A549 (cell line): ENCODE measurements around the gene CAPSL. TPM values are rescaled to one million over a fixed set of nuclear protein-coding genes. Genes with fewer than 3 reads are reported as not detected.

Source experiments
- ATAC-seq, 2 experiments: fragments of 200-7000 bp in 1 of 2; fragments of >200 bp in 1 of 2; cut with Nextera tagmentation in 1 of 2; cut with Tn5 transposase in 1 of 2; 3 replicates each; pipeline versions ENCODE4 v1.8.0 to v1.9.1; 2018 to 2020; ENCODE audit warnings: mild to moderate bottlenecking in 1 of 2, moderate library complexity in 1 of 2
- CTCF ChIA-PET: fragments of 300-600 bp; sonication (Branson Sonifier 250); formaldehyde crosslinking; extraction: SDS; loops from one replicate; lab custom pipeline; 2021; ENCODE audit warnings: antibody characterized with exemption, inconsistent platforms; lab: Yijun Ruan, JAX
- POLR2A ChIA-PET: fragments of 350-600 bp; formaldehyde crosslinking; extraction: SDS; loops from one replicate; lab custom pipeline; 2021; ENCODE audit warnings: antibody characterized with exemption, inconsistent platforms; lab: Yijun Ruan, JAX
- DNase-seq, 2 experiments: peaks; one replicate each; pipeline versions ENCODE4 v3.0.0 to v3.0.0-alpha.2; 2011 to 2016; ENCODE audit warnings: low read depth in 1 of 2, low spot score in 1 of 2
- FAIRE-seq: peaks from 2 replicates; lab custom pipeline; 2011; peaks lifted over from hg19 to GRCh38; lab: Jason Lieb, UNC
- H3K27ac ChIP-seq, 2 experiments: fragments of >200 bp; sonication (Bioruptor Twin); formaldehyde crosslinking; 3 replicates each; pipeline ENCODE4 v1.5.1; 2016 to 2017
- H3K4me1 ChIP-seq: fragments of >200 bp; sonication (Bioruptor Twin); formaldehyde crosslinking; 3 replicates; pipeline ENCODE4 v1.6.1; 2016
- H3K4me2 ChIP-seq: fragments of >200 bp; sonication (Bioruptor Twin); formaldehyde crosslinking; 3 replicates; pipeline ENCODE4 v1.6.1; 2016
- H3K4me3 ChIP-seq: fragments of >200 bp; sonication (Bioruptor Twin); formaldehyde crosslinking; 3 replicates; pipeline ENCODE4 v1.5.1; 2016
- H3K9me3 ChIP-seq: fragments of >200 bp; sonication (Bioruptor Twin); formaldehyde crosslinking; 3 replicates; pipeline ENCODE4 v1.6.1; 2016
- BHLHE40 ChIP-seq: IDR thresholded peaks from 2 replicates; pipeline ENCODE4 v1.6.1; 2012; ENCODE audit warnings: low read depth, low read length, inconsistent platforms
- CBX2 ChIP-seq: fragments of 200-600 bp; sonication (generic); IDR thresholded peaks from 2 replicates; pipeline ENCODE4 v1.6.1; 2016; ENCODE audit warnings: low read depth, mild to moderate bottlenecking, borderline replicate concordance
- CEBPB ChIP-seq, 2 experiments: fragments of >200 bp in 1 of 2; sonication (Bioruptor Twin) in 1 of 2; formaldehyde crosslinking in 1 of 2; IDR thresholded peaks; 2 replicates each; pipeline ENCODE4 v1.6.1; 2012 to 2016
- CHD2 ChIP-seq: fragments of 150-350 bp; IDR thresholded peaks from 2 replicates; pipeline ENCODE4 v1.6.1; 2014; ENCODE audit warnings: low read length; ENCODE audit not compliant: partially characterized antibody
- EP300 ChIP-seq, 2 experiments: fragments of >200 bp; sonication (Bioruptor Twin); formaldehyde crosslinking; IDR thresholded peaks; 2 replicates in 1 of 2; 3 replicates in 1 of 2; pipeline ENCODE4 v1.6.1; 2016 to 2017
- ESRRA ChIP-seq: fragments of 150-350 bp; IDR thresholded peaks from 2 replicates; pipeline ENCODE4 v1.6.1; 2014; ENCODE audit warnings: mild to moderate bottlenecking, low read length, borderline replicate concordance
- FOSB ChIP-seq: fragments of 250-450 bp; sonication (Bioruptor Pico); IDR thresholded peaks from 2 replicates; pipeline ENCODE4 v1.5.0; 2020; ENCODE audit warnings: mild to moderate bottlenecking, moderate library complexity
- FOXS1 ChIP-seq: fragments of 250-450 bp; sonication (Bioruptor Pico); IDR thresholded peaks from 2 replicates; pipeline ENCODE4 v1.5.0; 2020; ENCODE audit warnings: mild to moderate bottlenecking, moderate library complexity
- HDAC2 ChIP-seq: fragments of 200-600 bp; sonication (generic); IDR thresholded peaks from 2 replicates; pipeline ENCODE4 v1.6.1; 2016
- HOXA7 ChIP-seq: fragments of 250-450 bp; sonication (Bioruptor Pico); IDR thresholded peaks from 2 replicates; pipeline ENCODE4 v1.5.0; 2020; ENCODE audit warnings: mild to moderate bottlenecking, moderate library complexity
- HOXB13 ChIP-seq: fragments of 250-450 bp; sonication (Bioruptor Pico); IDR thresholded peaks from 2 replicates; pipeline ENCODE4 v1.5.0; 2020; ENCODE audit warnings: low read depth, mild to moderate bottlenecking, moderate library complexity
- KDM1A ChIP-seq: fragments of 200-600 bp; sonication (generic); IDR thresholded peaks from 2 replicates; pipeline ENCODE4 v1.6.1; 2016; ENCODE audit warnings: low read depth, mild to moderate bottlenecking
- MAZ ChIP-seq: fragments of 150-350 bp; IDR thresholded peaks from 2 replicates; pipeline ENCODE4 v1.6.1; 2014; ENCODE audit warnings: antibody characterized with exemption, low read depth, low read length, borderline replicate concordance
- NFE2L2 ChIP-seq: fragments of 150-350 bp; conservative IDR thresholded peaks from 2 replicates; pipeline ENCODE4 v1.6.1; 2014; ENCODE audit warnings: low read length
- NPAS2 ChIP-seq: fragments of 250-450 bp; sonication (Bioruptor Pico); IDR thresholded peaks from 2 replicates; pipeline ENCODE4 v1.8.0; 2022; ENCODE audit warnings: mild to moderate bottlenecking, moderate library complexity, borderline replicate concordance
- PHF8 ChIP-seq: fragments of 200-600 bp; sonication (generic); IDR thresholded peaks from 2 replicates; pipeline ENCODE4 v1.6.1; 2016; ENCODE audit warnings: low read depth, mild to moderate bottlenecking, antibody characterized with exemption, moderate library complexity, borderline replicate concordance
- RAD21 ChIP-seq, 2 experiments: fragments of >200 bp in 1 of 2; sonication (Bioruptor Twin) in 1 of 2; formaldehyde crosslinking in 1 of 2; IDR thresholded peaks in 1 of 2; conservative IDR thresholded peaks in 1 of 2; 2 replicates in 1 of 2; 3 replicates in 1 of 2; pipeline ENCODE4 v1.6.1; 2012 to 2018; ENCODE audit warnings: inconsistent platforms in 1 of 2
- RARB ChIP-seq: fragments of 250-450 bp; sonication (Bioruptor Pico); IDR thresholded peaks from 2 replicates; pipeline ENCODE4 v1.8.0; 2021; ENCODE audit warnings: mild to moderate bottlenecking, moderate library complexity
- RCOR1 ChIP-seq: fragments of 150-350 bp; IDR thresholded peaks from 2 replicates; pipeline ENCODE4 v1.6.1; 2014; ENCODE audit warnings: antibody characterized with exemption, low read length, low read depth
- TP53 ChIP-seq: fragments of 250-450 bp; sonication (Bioruptor Pico); IDR thresholded peaks from 2 replicates; pipeline ENCODE4 v1.5.0; 2021; ENCODE audit warnings: mild to moderate bottlenecking, moderate library complexity
- ZNF302 ChIP-seq: fragments of 250-450 bp; sonication (Bioruptor Pico); IDR thresholded peaks from 2 replicates; pipeline ENCODE4 v1.9.0; 2021; ENCODE audit warnings: inconsistent platforms, mild to moderate bottlenecking, moderate library complexity
- WGBS: methylation state at CpG from one replicate; pipeline ENCODE4 v1.1.6; 2017; ENCODE audit errors: missing lambda C conversion rate; 5-methylcytosine and 5-hydroxymethylcytosine counted together
- polyA plus RNA-seq, 4 experiments: library from polyadenylated mRNA; depleted of rRNA in 3 of 4; stranded (reverse); fragments of >200 nt; fragmentation: RNase III in 1 of 4; extraction: RNeasy Plus Mini Kit Qiagen cat#74134 plus additional on column Dnase treatment in 1 of 4; gene quantifications; 2 replicates in 3 of 4; 3 replicates in 1 of 4; pipeline ENCODE4 v1.2.3, GENCODE V29; 2011 to 2017
- TF ChIP-seq, protein P1 (sequence below): IDR thresholded peaks from 2 replicates; pipeline ENCODE4 v1.6.1; 2012
- TF ChIP-seq, protein P2 (sequence below): fragments of 150-350 bp; IDR thresholded peaks from 2 replicates; pipeline ENCODE4 v1.6.1; 2014; ENCODE audit warnings: low read depth, mild to moderate bottlenecking, low read length
- TF ChIP-seq, protein P3 (sequence below): fragments of 250-450 bp; sonication (Bioruptor Pico); IDR thresholded peaks from 2 replicates; pipeline ENCODE4 v1.5.0; 2020; ENCODE audit warnings: low read depth, mild to moderate bottlenecking, moderate library complexity

The CAPSL gene
- polyA plus RNA-seq, 2 of the 4 experiments (the other 2 are of a cell fraction): not detected

DNA sequence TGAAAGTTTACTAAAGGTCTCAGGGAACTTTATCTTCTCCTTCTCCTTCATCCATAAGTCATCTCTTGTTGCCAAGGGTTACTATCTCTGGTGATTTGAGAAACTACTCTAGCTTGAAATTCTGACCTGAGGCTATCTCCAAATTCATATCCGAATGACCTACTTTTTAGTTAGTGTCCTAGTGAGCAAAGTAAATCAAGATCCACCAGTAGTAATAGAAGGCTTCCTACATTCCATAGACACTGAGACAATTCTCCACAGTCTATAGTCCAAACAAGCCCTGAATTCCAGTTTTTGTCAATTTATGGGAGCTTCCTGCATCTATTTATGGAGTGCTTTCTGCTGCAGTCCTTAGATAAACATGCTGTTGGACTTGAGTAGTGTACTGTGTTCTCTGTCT lies 76.7 kb downstream of the CAPSL start:
- H3K4me3 ChIP-seq: no peak overlapping the region
- 55% methylated on average over 1 of the region's 1 CpG for WGBS
- DNase-seq (no peak), ATAC-seq (no peak), FAIRE-seq (no peak)
- CTCF ChIA-PET: no interaction called here
- H3K9me3 ChIP-seq: no peaks in the 10 kb centered on the region
- POLR2A ChIA-PET: no interaction called here
- TF ChIP-seq, protein P1, sequence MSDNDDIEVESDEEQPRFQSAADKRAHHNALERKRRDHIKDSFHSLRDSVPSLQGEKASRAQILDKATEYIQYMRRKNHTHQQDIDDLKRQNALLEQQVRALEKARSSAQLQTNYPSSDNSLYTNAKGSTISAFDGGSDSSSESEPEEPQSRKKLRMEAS: no peak
- TF ChIP-seq CHD2: no peak
- no peak for TF ChIP-seq ESRRA
- H3K27ac ChIP-seq: no peak overlapping the region
- no peak overlapping the region for H3K4me2 ChIP-seq
- H3K4me1 ChIP-seq: 0 out of 3 replicates have a peak, but pooled peaks cover 13% of the 10 kb centered on the region

DNA sequence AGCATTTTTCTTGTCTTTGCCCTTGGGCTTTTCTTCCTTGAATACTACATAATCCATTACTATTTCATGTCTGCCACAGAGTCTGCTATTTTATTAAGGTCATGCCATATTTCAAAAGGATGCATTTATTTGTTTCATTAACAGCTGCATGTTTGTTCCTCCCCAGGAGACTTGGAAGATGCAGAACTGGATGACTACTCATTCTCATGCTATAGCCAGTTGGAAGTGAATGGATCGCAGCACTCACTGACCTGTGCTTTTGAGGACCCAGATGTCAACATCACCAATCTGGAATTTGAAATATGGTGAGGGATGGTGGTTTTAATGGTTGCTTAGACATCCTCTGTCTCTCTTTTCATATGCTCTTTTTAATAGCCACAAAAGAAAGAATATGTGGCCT lies 77.7 kb downstream of the CAPSL start:
- no peak overlapping the region for H3K4me2 ChIP-seq
- DNase-seq (no peak), FAIRE-seq (no peak), ATAC-seq (no peak)
- 0 out of 3 replicates have a peak, but pooled peaks cover 14% of the 10 kb centered on the region for H3K4me1 ChIP-seq
- POLR2A ChIA-PET: no interaction called here
- TF ChIP-seq RARB (CRISPR knock-in tag): no peak
- TF ChIP-seq PHF8: no peak
- no peak for TF ChIP-seq FOSB (CRISPR knock-in tag)
- no peak for TF ChIP-seq CBX2
- no peak for TF ChIP-seq RCOR1
- no peak for TF ChIP-seq FOXS1
- TF ChIP-seq HOXA7 (CRISPR knock-in tag): no peak
- no peak for TF ChIP-seq CEBPB (IDR thresholded peaks at IDR 0.05)
- TF ChIP-seq, protein P2, sequence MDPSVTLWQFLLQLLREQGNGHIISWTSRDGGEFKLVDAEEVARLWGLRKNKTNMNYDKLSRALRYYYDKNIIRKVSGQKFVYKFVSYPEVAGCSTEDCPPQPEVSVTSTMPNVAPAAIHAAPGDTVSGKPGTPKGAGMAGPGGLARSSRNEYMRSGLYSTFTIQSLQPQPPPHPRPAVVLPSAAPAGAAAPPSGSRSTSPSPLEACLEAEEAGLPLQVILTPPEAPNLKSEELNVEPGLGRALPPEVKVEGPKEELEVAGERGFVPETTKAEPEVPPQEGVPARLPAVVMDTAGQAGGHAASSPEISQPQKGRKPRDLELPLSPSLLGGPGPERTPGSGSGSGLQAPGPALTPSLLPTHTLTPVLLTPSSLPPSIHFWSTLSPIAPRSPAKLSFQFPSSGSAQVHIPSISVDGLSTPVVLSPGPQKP: no peak
- no peak for TF ChIP-seq EP300 (IDR thresholded peaks at IDR 0.05)
- TF ChIP-seq NFE2L2: no peak
- TF ChIP-seq, protein P1: no peak
- TF ChIP-seq HDAC2: no peak
- no peak for TF ChIP-seq ZNF302 (CRISPR knock-in tag)
- TF ChIP-seq, protein P3, sequence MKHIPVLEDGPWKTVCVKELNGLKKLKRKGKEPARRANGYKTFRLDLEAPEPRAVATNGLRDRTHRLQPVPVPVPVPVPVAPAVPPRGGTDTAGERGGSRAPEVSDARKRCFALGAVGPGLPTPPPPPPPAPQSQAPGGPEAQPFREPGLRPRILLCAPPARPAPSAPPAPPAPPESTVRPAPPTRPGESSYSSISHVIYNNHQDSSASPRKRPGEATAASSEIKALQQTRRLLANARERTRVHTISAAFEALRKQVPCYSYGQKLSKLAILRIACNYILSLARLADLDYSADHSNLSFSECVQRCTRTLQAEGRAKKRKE (CRISPR knock-in tag): no peak
- TF ChIP-seq NPAS2 (CRISPR knock-in tag): no peak
- no peak for TF ChIP-seq RAD21 (conservative IDR thresholded peaks at IDR 0.05 in 1 of 2, IDR thresholded peaks at IDR 0.05 in 1 of 2)
- no peak for TF ChIP-seq BHLHE40
- no peak for TF ChIP-seq MAZ
- no peaks in the 10 kb centered on the region for H3K9me3 ChIP-seq
- CTCF ChIA-PET: interaction anchor here (1.1 kb wide), 1 partner anchor 10 kb away, joined by 3 read pairs; no protein-coding TSS in a partner anchor
- H3K4me3 ChIP-seq: no peak overlapping the region
- no peak overlapping the region for H3K27ac ChIP-seq
- WGBS: 94% methylated on average over 1 of the region's 1 CpG

DNA sequence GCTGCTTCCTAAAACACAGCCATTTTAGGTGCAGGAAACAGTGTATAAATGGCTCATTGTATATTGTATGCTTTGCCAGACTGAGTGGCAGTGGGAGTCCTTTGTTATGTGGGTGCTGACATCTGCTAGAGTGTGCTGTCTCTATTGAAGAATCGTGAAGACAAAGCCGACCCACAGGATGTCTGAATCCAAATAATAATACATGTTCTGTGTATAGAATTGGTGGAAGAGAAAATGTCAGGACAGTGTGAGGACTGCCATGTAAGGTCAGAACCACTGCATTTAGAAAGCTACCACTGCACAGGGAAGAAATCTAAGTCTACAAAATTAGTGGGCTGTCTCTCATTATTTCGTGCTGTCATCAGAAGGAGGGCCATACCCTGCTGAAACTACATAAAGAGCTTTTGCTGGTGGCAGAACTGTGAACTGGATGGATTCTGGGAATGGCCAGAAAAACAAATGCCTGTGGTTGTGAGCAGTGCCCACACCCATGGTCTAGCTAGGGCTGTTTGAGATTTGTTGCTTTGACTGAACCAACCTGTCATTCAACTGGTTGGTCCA lies 79.2 kb downstream of the CAPSL start:
- WGBS: 18% methylated on average over 3 of the region's 3 CpGs
- no peaks in the 10 kb centered on the region for H3K9me3 ChIP-seq
- H3K27ac ChIP-seq: no peak overlapping the region
- H3K4me2 ChIP-seq: no peak overlapping the region
- POLR2A ChIA-PET: no interaction called here
- 0 out of 3 replicates have a peak, but pooled peaks cover 14% of the 10 kb centered on the region for H3K4me1 ChIP-seq
- no peak for DNase-seq
- no peak overlapping the region for H3K4me3 ChIP-seq
- FAIRE-seq: no peak
- CTCF ChIA-PET: interaction anchor here (0.9 to 1.0 kb wide), 4 partner anchors 9 to 769 kb away, joined by 3 to 4 read pairs (median 3); no protein-coding TSS in a partner anchor
- no peak for TF ChIP-seq ZNF302 (CRISPR knock-in tag)
- no peak for TF ChIP-seq KDM1A
- TF ChIP-seq HOXB13 (CRISPR knock-in tag): no peak
- no peak for TF ChIP-seq TP53 (CRISPR knock-in tag)
- no peak for ATAC-seq
